Inferior parietal cortex (tissue), 1 donor: ENCODE measurements around the gene ATL2.
"Not testable (repeated sequence)": the region's sequence is repeated elsewhere in the genome, so short reads cannot be mapped to it uniquely, and the experiment has no call there.

Source experiments
- DNase-seq: peaks from one replicate; pipeline ENCODE4 v3.0.0-alpha.2; 2016; ENCODE audit errors: extremely low spot score

Gene ATL2

GRCh38 chr2:38274286-38275276, 102.5 kb downstream of the ATL2 start:
- peak; percentile 83 for DNase-seq

- DNase-seq, result no peak
Observed at GRCh38 chr2:38271697-38272096, 105.4 kb downstream of the ATL2 start.

GRCh38 chr2:38269421-38269820, 107.7 kb downstream of the ATL2 start:
- DNase-seq, result no peak

GRCh38 chr2:38268691-38269327, 108.3 kb downstream of the ATL2 start:
- no peak for DNase-seq

- DNase-seq, result no peak
Observed at GRCh38 chr2:38268001-38268400, 109.1 kb downstream of the ATL2 start.

GRCh38 chr2:38267270-38267925, 109.7 kb downstream of the ATL2 start:
- DNase-seq, result no peak

- no peak for DNase-seq
Observed at GRCh38 chr2:38266382-38267061, 110.6 kb downstream of the ATL2 start.

GRCh38 chr2:38265461-38265860, 111.6 kb downstream of the ATL2 start:
- DNase-seq, result no peak

- DNase-seq, result no peak
Observed at GRCh38 chr2:38264396-38265221, 112.5 kb downstream of the ATL2 start.

GRCh38 chr2:38263293-38263692, 113.8 kb downstream of the ATL2 start:
- DNase-seq, result no peak

- no peak for DNase-seq
Observed at GRCh38 chr2:38262069-38262871, 114.8 kb downstream of the ATL2 start.

- DNase-seq, result no peak
Observed at GRCh38 chr2:38261569-38262068, 115.5 kb downstream of the ATL2 start.

GRCh38 chr2:38260972-38261371, 116.1 kb downstream of the ATL2 start:
- DNase-seq, result no peak

- no peak for DNase-seq
Observed at GRCh38 chr2:38260469-38260868, 116.6 kb downstream of the ATL2 start.

- no peak for DNase-seq
Observed at GRCh38 chr2:38259311-38259710, 117.8 kb downstream of the ATL2 start.

- DNase-seq, result not testable (repeated sequence)
Observed at GRCh38 chr2:38257680-38258079, 119.4 kb downstream of the ATL2 start.

- no peak for DNase-seq
Observed at GRCh38 chr2:38256610-38257009, 120.5 kb downstream of the ATL2 start.

GRCh38 chr2:38255211-38255610, 121.9 kb downstream of the ATL2 start:
- DNase-seq, result no peak

GRCh38 chr2:38254796-38255195, 122.3 kb downstream of the ATL2 start:
- no peak for DNase-seq

GRCh38 chr2:38251940-38252339, 125.1 kb downstream of the ATL2 start:
- no peak for DNase-seq
